Measurements from ENCODE around the gene GOLGA6A. TPM values are rescaled to one million over a fixed set of nuclear protein-coding genes. Genes with fewer than 3 reads are reported as not detected.

Gene GOLGA6A
- total RNA-seq, 1 experiment from 2014 or later, result not detected

GRCh38 chr15:74130155-74130848, 48.0 kb upstream of the GOLGA6A start, which contains the start of gene ISLR2:
Gene ISLR2 (plus strand): TSS chr15:74130586. CDS start chr15:74132755, 2,169 bp downstream.
- TF ChIP-seq EZH2 (IDR thresholded peaks at IDR 0.05; ENCODE audit: borderline replicate concordance, low read depth, low read length, poor library complexity, severe bottlenecking), result peak; percentile 1
- TF ChIP-seq CTCF (conservative IDR thresholded peaks at IDR 0.05; ENCODE audit: low read depth, low read length), result no peak
- DNase-seq (ENCODE audit: low spot score), result peak; percentile 64
- peaks cover 22% of the 10 kb centered on the region for H3K4me1 ChIP-seq (ENCODE audit: insufficient read depth, low read length, poor library complexity, severe bottlenecking)
- H3K36me3 ChIP-seq (ENCODE audit: insufficient read depth, low read length, poor library complexity, severe bottlenecking), result no peaks in the 10 kb centered on the region
- BruUV-seq (replicated peaks), result no TSS peak
- H3K9me3 ChIP-seq (ENCODE audit: low read depth, low read length, poor library complexity, severe bottlenecking), result no peaks in the 10 kb centered on the region
- POLR2A ChIA-PET (ENCODE audit: low non-redundant PET), result no interaction called here
- intact Hi-C loops (cut with micrococcal nuclease; ENCODE audit: unreplicated experiment), result no loop called here
- CTCF ChIA-PET, result interaction anchor here (0.6 to 1.4 kb wide), 5 partner anchors 76 to 190 kb away, joined by 3 to 5 read pairs (median 5); no protein-coding TSS in a partner anchor
- H3K4me3 ChIP-seq (ENCODE audit: low read depth, low read length, poor library complexity, severe bottlenecking), result peak within 1 kb of the TSS; percentile 40
- peaks cover 55% of the 10 kb centered on the region for H3K27me3 ChIP-seq (replicated peaks; ENCODE audit: insufficient read depth, low read depth, low read length, poor library complexity)
- no peak within 1 kb of the TSS for H3K27ac ChIP-seq (ENCODE audit: low read depth, low read length, poor library complexity, severe bottlenecking)

DNA sequence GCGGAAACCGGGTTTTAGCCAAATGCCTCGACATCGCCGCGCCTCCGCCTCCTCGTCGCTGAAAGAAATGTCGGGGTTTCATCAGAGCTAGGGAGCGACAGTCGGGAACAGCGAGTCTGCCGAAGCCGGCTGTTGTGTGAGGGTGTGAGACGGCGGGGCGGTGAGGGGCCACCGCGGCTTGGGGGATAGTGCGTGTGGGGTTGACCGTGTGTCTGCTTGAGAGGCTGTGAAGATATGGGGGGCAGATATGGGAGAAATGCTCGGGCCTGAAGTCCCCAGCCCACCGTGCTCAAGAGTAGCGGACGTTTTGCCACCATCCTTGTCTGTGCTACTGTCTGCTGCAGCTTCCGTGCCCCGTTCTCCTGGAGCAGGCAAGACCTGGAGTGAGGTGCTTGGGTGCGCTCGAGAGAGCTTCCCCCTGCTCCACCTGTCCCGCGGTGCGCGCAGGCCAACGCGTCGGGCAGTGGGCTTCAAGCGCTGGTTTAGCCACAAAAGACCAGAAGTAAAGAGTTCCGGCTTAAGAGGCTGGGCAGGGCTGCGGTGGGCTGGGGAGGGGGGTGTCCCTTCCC, 47.3 kb upstream of the GOLGA6A start:
- no peak for DNase-seq (ENCODE audit: low spot score)
- ChIA-PET POLR2A (ENCODE audit: low non-redundant PET) (interaction anchor here (0.6 kb wide), 1 partner anchor 175 kb away, joined by 3 read pairs; no protein-coding TSS in a partner anchor), CTCF (interaction anchor here (0.6 to 1.7 kb wide), 7 partner anchors 9 to 193 kb away, joined by 3 to 7 read pairs (median 4); no protein-coding TSS in a partner anchor)
- BruUV-seq (replicated peaks), result no TSS peak
- H3K9me3 ChIP-seq (ENCODE audit: low read depth, low read length, poor library complexity, severe bottlenecking), result no peaks in the 10 kb centered on the region
- peak; percentile 97 for TF ChIP-seq EZH2 (IDR thresholded peaks at IDR 0.05; ENCODE audit: borderline replicate concordance, low read depth, low read length, poor library complexity, severe bottlenecking)
- no peak for TF ChIP-seq CTCF (conservative IDR thresholded peaks at IDR 0.05; ENCODE audit: low read depth, low read length)
- peaks cover 22% of the 10 kb centered on the region for H3K4me1 ChIP-seq (ENCODE audit: insufficient read depth, low read length, poor library complexity, severe bottlenecking)
- no peak overlapping the region for H3K27ac ChIP-seq (ENCODE audit: low read depth, low read length, poor library complexity, severe bottlenecking)
- peaks cover 55% of the 10 kb centered on the region for H3K27me3 ChIP-seq (replicated peaks; ENCODE audit: insufficient read depth, low read depth, low read length, poor library complexity)
- H3K36me3 ChIP-seq (ENCODE audit: insufficient read depth, low read length, poor library complexity, severe bottlenecking), result no peaks in the 10 kb centered on the region
- H3K4me3 ChIP-seq (ENCODE audit: low read depth, low read length, poor library complexity, severe bottlenecking), result peak overlapping the region; percentile 40
- intact Hi-C loops (cut with micrococcal nuclease; ENCODE audit: unreplicated experiment), result loop anchor here (2.0 to 5.0 kb wide), 2 partner anchors 157 to 187 kb away; no protein-coding TSS in a partner anchor

DNA sequence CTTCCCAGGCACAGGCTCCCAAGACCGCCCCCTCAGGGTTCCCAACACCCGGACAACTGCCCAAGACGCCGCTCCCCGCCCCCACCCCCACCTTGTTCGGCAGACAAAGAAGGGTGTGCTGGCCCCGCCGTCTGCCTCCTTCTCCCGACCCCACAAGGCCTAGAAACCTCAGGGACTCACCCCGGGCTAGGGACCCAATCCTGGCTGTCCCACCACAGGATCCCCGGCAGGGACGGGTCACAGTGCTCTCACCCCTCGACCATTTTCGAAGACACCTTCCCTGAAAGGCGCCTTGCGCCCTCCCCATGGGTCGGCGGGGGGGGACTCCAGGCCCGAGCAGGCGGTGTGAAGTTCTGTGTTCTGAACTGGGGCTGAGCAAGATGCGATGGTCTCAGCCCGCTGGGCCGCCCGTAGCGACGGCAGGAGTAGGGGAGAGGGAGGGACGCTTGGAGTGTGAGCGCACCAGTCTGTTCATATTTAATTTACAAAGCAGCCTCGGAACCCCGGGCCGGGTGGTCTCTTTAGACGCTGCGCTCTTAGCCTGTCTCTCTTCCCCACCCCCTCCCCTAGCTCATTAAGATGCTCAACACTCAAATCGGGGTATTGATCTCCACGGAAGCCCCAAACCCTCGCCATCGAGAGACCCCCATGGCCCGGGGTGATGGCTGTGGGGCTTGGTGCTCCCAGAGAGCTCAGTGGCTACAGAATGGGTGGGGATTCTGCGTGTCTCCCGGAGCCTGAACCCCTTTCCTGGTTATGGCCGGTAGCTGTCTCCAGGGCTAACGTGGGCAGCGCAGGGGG, 46.6 kb upstream of the GOLGA6A start:
- no peaks in the 10 kb centered on the region for H3K36me3 ChIP-seq (ENCODE audit: insufficient read depth, low read length, poor library complexity, severe bottlenecking)
- POLR2A ChIA-PET (ENCODE audit: low non-redundant PET), result interaction anchor here (0.6 kb wide), 1 partner anchor 176 kb away, joined by 3 read pairs; no protein-coding TSS in a partner anchor
- H3K9me3 ChIP-seq (ENCODE audit: low read depth, low read length, poor library complexity, severe bottlenecking), result no peaks in the 10 kb centered on the region
- H3K4me1 ChIP-seq (ENCODE audit: insufficient read depth, low read length, poor library complexity, severe bottlenecking), result peaks cover 22% of the 10 kb centered on the region
- no TSS peak for BruUV-seq (replicated peaks)
- peaks cover 55% of the 10 kb centered on the region for H3K27me3 ChIP-seq (replicated peaks; ENCODE audit: insufficient read depth, low read depth, low read length, poor library complexity)
- intact Hi-C loops (cut with micrococcal nuclease; ENCODE audit: unreplicated experiment), result loop anchor here (1.0 to 5.0 kb wide), 3 partner anchors 157 to 188 kb away; no protein-coding TSS in a partner anchor
- peak overlapping the region; percentile 42 for H3K4me3 ChIP-seq (ENCODE audit: low read depth, low read length, poor library complexity, severe bottlenecking)
- no peak overlapping the region for H3K27ac ChIP-seq (ENCODE audit: low read depth, low read length, poor library complexity, severe bottlenecking)
- CTCF ChIA-PET, result interaction anchor here (0.6 to 1.7 kb wide), 11 partner anchors 8 to 193 kb away, joined by 3 to 29 read pairs (median 4); no protein-coding TSS in a partner anchor
- peak; percentile 36 for DNase-seq (ENCODE audit: low spot score)
- no peak for TF ChIP-seq EZH2 (IDR thresholded peaks at IDR 0.05; ENCODE audit: borderline replicate concordance, low read depth, low read length, poor library complexity, severe bottlenecking)
- no peak for TF ChIP-seq CTCF (conservative IDR thresholded peaks at IDR 0.05; ENCODE audit: low read depth, low read length)

Measured in A673 (cell line).